Spinal cord (tissue), 10 donors: Measurements from ENCODE around the gene PLEKHM2. TPM values are rescaled to one million over a fixed set of nuclear protein-coding genes. Genes with fewer than 3 reads are reported as not detected.

Source experiments
- DNase-seq, 6 donors: peaks; one replicate each; pipeline versions ENCODE4 v3.0.0 to v3.0.0-alpha.2; 2013 to 2015; ENCODE audit warnings: low spot score in 6 of 6, low read depth in 4 of 6
- H3K27ac ChIP-seq: one replicate; pipeline ENCODE4 v1.5.1; 2013; ENCODE audit warnings: low read depth, low read length, control low read depth
- H3K27me3 ChIP-seq: one replicate; pipeline ENCODE4 v1.6.1; 2013; ENCODE audit warnings: low read length; ENCODE audit not compliant: control insufficient read depth, insufficient read depth
- H3K36me3 ChIP-seq: one replicate; pipeline ENCODE4 v1.6.1; 2013; ENCODE audit warnings: low read length; ENCODE audit not compliant: control insufficient read depth, insufficient read depth
- H3K4me1 ChIP-seq: one replicate; pipeline ENCODE4 v1.6.1; 2013; ENCODE audit warnings: low read length; ENCODE audit not compliant: control insufficient read depth, insufficient read depth
- H3K4me3 ChIP-seq: one replicate; pipeline ENCODE4 v1.5.1; 2013; ENCODE audit warnings: low read depth, low read length, control low read depth
- H3K9me3 ChIP-seq: one replicate; pipeline ENCODE4 v1.6.1; 2013; ENCODE audit warnings: low read length; ENCODE audit not compliant: control insufficient read depth, insufficient read depth
- WGBS: methylation state at CpG from one replicate; pipeline ENCODE4 v1.1.5; 2013; ENCODE audit warnings: missing lambda C conversion rate; ENCODE audit not compliant: insufficient coverage; 5-methylcytosine and 5-hydroxymethylcytosine counted together
- polyA plus RNA-seq, 2 donors: library from polyadenylated mRNA; unstranded; fragments of 120-200 nt; gene quantifications; one replicate each; pipeline ENCODE4 v1.2.1, GENCODE V29; 2013; ENCODE audit not compliant: insufficient read length in 2 of 2
- total RNA-seq, 2 donors: library from RNA; depleted of rRNA in 1 of 2; stranded (reverse); fragments of 120-200 nt in 1 of 2; fragments of >200 nt in 1 of 2; gene quantifications; one replicate each; pipeline versions ENCODE4 v1.2.3 to v1.2.4, GENCODE V29; 2013 to 2014
- donor health status: healthy.

PLEKHM2 gene
- total and polyA plus RNA-seq, 4 donors: 27.5 to 66.8 (median 51.1) TPM

DNA sequence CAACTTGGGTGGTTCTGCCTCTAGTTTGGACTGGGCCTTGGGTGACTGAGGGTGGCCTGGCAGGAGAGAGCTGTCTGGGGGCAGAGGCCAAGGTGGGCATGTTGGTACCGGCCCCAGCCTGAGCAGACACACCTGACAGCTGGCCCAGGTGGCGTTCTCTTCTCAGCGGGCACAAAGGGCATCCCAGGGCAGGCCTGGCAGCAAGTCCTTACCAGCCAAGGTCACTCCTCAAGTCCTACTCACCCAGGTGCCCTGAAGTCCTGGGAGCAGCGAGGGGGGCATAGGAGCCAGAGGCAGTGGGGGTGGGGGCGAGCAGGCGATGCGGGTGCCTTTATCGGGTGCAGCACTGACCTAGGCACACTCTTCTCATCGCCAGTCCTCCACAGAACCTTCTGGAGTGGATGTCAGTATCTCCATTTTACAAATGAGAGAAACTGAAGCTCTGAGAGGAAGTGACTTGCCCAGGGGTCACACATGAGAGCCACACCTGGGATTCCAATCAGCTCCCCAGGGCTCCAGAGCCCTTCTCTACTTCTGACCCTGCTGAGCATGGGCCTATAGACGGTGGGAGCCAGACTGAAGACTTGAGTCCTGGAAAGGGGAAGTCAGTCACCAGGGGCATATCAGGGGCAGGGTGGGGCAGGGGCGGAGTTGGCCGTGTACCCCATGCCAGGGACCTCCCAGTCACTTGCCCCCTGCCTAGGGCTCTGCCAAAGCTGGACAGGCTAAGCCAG is 51.4 kb downstream of the PLEKHM2 start:
- no peaks in the 10 kb centered on the region for H3K27me3 ChIP-seq
- peaks cover 90% of the 10 kb centered on the region for H3K36me3 ChIP-seq
- 86% methylated on average over 11 of the region's 12 CpGs for WGBS
- DNase-seq: no peak
- H3K27ac ChIP-seq: no peak overlapping the region
- no peaks in the 10 kb centered on the region for H3K4me1 ChIP-seq
- no peaks in the 10 kb centered on the region for H3K9me3 ChIP-seq
- H3K4me3 ChIP-seq: no peak overlapping the region

DNA sequence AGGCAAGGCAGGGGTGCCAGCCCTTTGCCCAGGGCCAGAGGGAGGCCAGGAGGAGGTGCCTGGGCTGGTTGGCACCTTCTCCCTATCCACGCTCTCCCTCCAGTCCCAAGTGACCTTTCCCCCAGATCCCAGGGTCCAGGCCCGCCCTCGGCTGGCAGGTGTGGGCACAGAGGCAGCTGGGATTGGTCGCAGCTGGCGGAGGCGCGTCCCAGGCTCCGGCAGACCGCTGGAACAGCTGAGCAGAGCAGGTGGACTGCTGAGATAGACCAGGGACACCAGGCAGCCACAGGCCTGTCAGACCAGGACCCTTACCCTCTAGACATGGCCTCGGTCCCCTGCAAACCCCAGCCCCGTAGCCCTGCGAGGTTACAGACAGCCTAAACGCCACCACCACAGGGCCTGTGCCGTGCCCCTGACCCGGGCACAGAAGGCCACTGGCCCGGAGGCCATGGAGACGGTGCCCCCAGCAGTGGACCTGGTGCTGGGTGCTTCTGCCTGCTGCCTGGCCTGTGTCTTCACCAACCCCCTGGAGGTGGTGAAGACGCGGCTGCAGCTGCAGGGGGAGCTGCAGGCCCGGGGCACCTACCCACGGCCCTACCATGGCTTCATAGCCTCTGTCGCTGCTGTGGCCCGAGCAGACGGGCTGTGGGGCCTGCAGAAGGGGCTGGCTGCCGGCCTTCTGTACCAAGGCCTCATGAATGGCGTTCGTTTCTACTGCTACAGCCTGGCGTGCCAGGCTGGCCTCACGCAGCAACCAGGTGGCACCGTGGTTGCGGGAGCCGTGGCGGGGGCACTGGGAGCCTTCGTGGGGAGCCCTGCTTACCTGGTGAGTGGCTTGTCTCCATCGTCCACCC is 52.1 kb downstream of the PLEKHM2 start, which contains the start of gene SLC25A34:
SLC25A34 (plus strand) TSS at position 221 of the 854 bp plus-strand sequence; CDS start at position 449, 228 bp downstream.
- no peak for DNase-seq
- WGBS: 83% methylated on average over 34 of the region's 35 CpGs
- H3K4me1 ChIP-seq: peaks cover 2% of the 10 kb centered on the region

DNA sequence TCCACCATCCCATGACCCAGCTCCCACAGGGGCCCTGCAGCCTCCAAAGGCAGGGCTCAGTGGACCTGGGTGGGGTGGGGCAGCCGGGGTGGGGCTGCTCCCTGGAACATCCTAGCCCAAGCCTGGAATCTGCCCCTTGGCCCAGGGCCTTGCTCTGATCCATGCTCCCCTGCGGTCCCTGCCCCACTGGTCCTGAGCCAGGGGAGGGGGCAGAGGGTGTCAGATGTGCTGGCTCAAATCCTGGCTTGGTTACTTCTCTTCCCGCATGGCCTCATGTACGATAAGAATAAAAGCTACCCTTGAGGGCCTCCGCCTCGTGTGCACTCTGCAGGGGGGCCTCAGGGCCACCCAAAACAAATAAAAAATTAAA is 52.8 kb downstream of the PLEKHM2 start:
- Histone ChIP-seq H3K27me3 (no peaks in the 10 kb centered on the region), H3K4me1 (peaks cover 5% of the 10 kb centered on the region), H3K27ac (no peak overlapping the region), H3K4me3 (no peak overlapping the region), H3K36me3 (peaks cover 80% of the 10 kb centered on the region), H3K9me3 (no peaks in the 10 kb centered on the region)
- 75% methylated on average over 2 of the region's 6 CpGs for WGBS
- DNase-seq: no peak

More for the DNA sequence above, 52.1 kb downstream of the PLEKHM2 start, which contains the start of gene SLC25A34:
- Histone ChIP-seq H3K9me3 (no peaks in the 10 kb centered on the region), H3K27me3 (no peaks in the 10 kb centered on the region), H3K36me3 (peaks cover 87% of the 10 kb centered on the region), H3K27ac (no peak within 1 kb of the TSS), H3K4me3 (no peak within 1 kb of the TSS)

DNA sequence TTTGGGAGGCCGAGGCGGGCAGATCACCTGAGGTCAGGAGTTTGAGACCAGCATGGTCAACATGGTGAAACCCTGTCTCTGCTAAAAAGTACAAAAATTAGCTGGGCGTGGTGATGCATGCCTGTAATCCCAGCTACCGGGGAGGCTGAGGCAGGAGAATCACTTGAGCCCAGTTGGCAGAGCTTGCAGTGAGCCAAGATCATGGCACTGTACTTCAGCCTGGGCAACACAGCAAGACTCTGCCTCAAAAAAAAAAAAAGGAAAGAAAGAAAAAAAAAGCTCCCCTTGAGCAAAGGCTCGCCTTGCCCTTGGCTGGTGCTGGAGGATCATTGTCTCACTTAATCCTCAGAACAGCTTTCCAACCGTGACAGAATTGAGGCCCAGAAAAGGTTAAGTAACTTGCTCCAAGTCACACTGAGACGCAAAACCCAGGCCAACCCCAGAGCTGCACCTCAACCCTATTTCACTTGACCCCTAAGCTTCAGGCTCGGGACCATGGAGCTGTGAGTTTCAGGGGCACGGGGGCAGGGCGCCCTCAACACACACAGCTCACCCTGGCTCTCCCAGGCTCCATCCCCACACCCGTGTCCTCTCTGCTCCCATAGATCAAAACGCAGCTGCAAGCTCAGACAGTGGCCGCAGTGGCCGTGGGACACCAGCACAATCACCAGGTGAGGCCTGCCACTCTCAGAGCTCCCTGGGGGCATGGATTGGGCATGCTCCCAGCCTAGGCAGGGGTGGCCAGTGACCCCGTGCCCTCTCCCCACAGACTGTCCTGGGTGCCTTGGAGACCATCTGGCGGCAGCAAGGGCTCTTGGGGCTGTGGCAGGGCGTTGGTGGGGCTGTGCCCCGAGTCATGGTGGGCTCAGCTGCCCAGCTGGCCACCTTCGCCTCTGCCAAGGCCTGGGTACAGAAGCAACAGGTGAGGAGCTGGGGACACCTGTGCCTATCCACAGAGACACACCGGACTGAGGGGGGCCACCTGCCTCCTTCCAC is 53.5 kb downstream of the PLEKHM2 start:
- no peak for DNase-seq
- peaks cover 73% of the 10 kb centered on the region for H3K36me3 ChIP-seq
- WGBS: 81% methylated on average over 19 of the region's 20 CpGs
- H3K9me3 ChIP-seq: no peaks in the 10 kb centered on the region
- no peaks in the 10 kb centered on the region for H3K27me3 ChIP-seq
- H3K4me3 ChIP-seq: no peak overlapping the region
- H3K27ac ChIP-seq: no peak overlapping the region
- H3K4me1 ChIP-seq: peaks cover 5% of the 10 kb centered on the region

DNA sequence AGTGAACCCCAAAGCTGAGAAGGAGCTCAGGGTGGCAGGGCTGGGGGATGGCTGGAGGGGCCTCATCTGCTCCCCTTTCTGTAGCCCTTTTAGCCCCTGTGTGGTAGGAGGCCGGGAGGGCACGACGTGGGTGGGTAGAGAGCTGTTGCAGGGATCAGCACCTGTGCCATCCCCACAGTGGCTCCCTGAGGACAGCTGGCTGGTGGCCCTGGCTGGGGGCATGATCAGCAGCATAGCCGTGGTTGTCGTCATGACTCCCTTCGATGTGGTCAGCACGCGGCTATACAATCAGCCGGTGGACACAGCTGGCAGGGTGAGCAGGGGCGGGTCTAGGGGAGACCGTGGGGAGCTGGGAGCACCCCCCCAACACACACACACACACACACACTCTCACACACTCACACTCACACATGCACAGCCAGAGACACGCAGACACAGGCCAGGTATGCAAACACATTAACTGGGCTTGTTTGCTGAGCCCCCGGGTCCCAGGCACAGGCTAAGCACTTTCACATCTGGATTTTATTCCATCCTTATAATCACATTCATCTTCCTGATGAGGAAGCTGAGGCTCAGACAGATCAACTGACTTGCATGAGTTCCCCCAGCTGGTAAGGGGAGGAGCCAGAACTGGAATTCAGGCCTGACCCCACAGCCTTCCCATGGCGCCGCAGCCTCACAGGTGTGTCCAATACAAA is 54.4 kb downstream of the PLEKHM2 start:
- Histone ChIP-seq H3K27ac (no peak overlapping the region), H3K9me3 (no peaks in the 10 kb centered on the region), H3K4me1 (peaks cover 5% of the 10 kb centered on the region), H3K27me3 (no peaks in the 10 kb centered on the region), H3K4me3 (no peak overlapping the region), H3K36me3 (peaks cover 64% of the 10 kb centered on the region)
- WGBS: 88% methylated on average over 10 of the region's 15 CpGs
- no peak for DNase-seq

DNA sequence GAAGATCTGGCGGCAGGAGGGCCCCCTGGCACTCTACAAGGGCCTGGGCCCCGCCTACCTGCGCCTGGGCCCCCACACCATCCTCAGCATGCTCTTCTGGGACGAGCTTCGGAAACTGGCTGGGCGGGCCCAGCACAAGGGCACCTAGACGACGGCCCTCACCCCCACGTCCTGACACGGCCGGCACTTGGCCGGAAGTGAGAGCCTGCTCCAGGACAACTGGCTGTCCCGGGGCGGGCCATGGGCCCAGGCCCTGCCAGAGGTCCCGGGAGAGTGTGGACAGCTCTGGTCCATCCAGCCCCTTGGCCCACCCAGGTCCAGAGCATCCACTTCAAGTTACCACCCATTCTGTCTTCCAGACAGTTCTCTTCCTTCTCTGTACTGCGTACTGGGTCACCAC is 55.1 kb downstream of the PLEKHM2 start:
- Histone ChIP-seq H3K27ac (no peak overlapping the region), H3K4me3 (no peak overlapping the region), H3K4me1 (peaks cover 5% of the 10 kb centered on the region), H3K36me3 (peaks cover 57% of the 10 kb centered on the region), H3K27me3 (no peaks in the 10 kb centered on the region), H3K9me3 (no peaks in the 10 kb centered on the region)
- 88% methylated on average over 16 of the region's 16 CpGs for WGBS
- no peak for DNase-seq

DNA sequence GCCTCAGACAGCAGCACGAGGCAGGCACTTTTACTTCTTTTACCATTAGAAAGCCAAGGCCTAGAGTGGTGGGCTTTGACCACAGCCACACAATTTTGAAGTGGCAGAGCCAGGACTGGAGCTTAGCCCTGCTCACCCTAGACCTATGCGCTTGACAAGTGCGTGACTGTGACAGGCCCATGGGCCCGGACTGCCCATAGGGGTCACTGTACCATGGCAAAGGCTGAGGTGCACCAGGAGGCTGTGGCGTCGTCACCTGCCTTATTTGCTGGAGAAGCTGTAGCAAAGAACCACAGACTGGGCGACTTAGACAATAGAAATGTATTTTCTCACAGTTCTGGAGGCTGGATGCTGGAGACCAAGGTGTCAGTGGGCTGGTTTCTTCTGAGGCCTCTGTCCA is 55.6 kb downstream of the PLEKHM2 start:
- H3K9me3 ChIP-seq: no peaks in the 10 kb centered on the region
- H3K4me1 ChIP-seq: peaks cover 5% of the 10 kb centered on the region
- DNase-seq: no peak
- H3K27me3 ChIP-seq: no peaks in the 10 kb centered on the region
- H3K27ac ChIP-seq: no peak overlapping the region
- no peak overlapping the region for H3K4me3 ChIP-seq
- WGBS: 90% methylated on average over 7 of the region's 7 CpGs
- H3K36me3 ChIP-seq: peaks cover 52% of the 10 kb centered on the region

DNA sequence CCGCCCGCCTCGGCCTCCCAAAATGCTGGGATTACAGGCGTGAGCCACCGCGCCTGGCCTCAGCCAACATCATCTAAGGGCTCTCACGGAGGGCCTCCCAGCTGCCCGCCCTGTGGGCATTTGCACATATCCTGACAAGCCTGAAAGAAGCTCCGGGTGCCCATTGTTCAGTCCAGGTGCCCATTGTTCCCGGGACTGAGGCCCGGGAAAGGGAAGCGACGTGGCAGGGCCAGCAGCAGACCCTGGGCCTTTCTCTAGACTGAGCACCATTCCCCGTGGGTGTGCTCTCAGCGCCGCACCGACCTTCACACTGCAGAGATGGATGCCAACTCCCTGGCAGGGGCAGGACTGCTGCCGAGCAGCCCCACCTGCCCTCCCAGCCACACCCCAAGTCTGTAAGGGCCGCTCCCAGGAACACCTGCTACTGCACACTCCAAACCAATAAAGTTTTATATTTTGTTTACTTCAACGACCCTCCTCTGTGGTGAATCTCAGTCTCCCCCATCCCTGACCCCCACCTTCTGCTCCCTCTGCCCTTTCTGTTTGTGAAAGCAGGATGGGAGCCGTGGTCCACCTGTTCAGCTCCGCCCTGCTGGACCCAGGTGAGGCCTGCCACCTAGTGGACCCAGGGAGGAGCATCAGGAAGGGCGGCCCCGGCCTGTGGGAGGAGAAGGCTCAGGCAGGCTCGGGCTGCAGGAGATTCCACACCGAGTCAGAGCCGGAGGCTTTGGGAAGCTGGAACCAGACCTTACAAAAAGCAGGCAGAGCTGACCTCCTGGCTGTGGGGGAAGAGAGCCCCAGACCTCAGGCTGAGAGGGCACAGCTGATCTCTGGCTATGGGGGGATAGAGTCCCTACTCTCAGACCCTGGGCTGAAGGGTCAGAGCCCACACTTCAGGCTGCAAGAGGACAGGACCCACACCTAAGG is 57.1 kb downstream of the PLEKHM2 start:
- peak in 4 of 6 donors; percentile 26 to 85 (median 53) for DNase-seq
- Histone ChIP-seq H3K4me3 (no peak overlapping the region), H3K9me3 (no peaks in the 10 kb centered on the region), H3K27me3 (no peaks in the 10 kb centered on the region), H3K4me1 (peaks cover 5% of the 10 kb centered on the region), H3K36me3 (peaks cover 38% of the 10 kb centered on the region), H3K27ac (no peak overlapping the region)
- WGBS: 53% methylated on average over 24 of the region's 27 CpGs
